GM21390 (cell line): Measurements from ENCODE around the gene PSMB11.
A peak's percentile ranks its signal among the peaks of the same experiment; 100 is the strongest.

Experiments
- ATAC-seq: cut with Tn5 transposase; IDR thresholded peaks from one replicate; pipeline ENCODE4 v1.9.1; 2021; ENCODE audit not compliant: unreplicated experiment

Gene PSMB11

GRCh38 chr14:23057757-23058653 is 16.0 kb downstream of the PSMB11 start:
- ATAC-seq, result no peak

- ATAC-seq, result no peak
These were observed 16.9 kb downstream of the PSMB11 start for GRCh38 chr14:23058654-23059504.

- ATAC-seq, result no peak
These were observed 18.7 kb downstream of the PSMB11 start for GRCh38 chr14:23060536-23061260.

- no peak for ATAC-seq
These were observed 20.0 kb downstream of the PSMB11 start for GRCh38 chr14:23062002-23062401.

GRCh38 chr14:23063601-23064000 is 21.6 kb downstream of the PSMB11 start:
- ATAC-seq, result no peak

GRCh38 chr14:23066368-23066767 is 24.4 kb downstream of the PSMB11 start:
- no peak for ATAC-seq

- no peak for ATAC-seq
These were observed 25.1 kb downstream of the PSMB11 start for GRCh38 chr14:23066855-23067744.

- no peak for ATAC-seq
These were observed 26.1 kb downstream of the PSMB11 start for GRCh38 chr14:23067847-23068788.

GRCh38 chr14:23068789-23069412 is 26.9 kb downstream of the PSMB11 start:
- ATAC-seq, result peak; percentile 59

- no peak for ATAC-seq
These were observed 27.4 kb downstream of the PSMB11 start for GRCh38 chr14:23069413-23069806.

- ATAC-seq, result no peak
These were observed 28.5 kb downstream of the PSMB11 start for GRCh38 chr14:23070262-23071129.

GRCh38 chr14:23071244-23071920 is 29.4 kb downstream of the PSMB11 start:
- peak; percentile 88 for ATAC-seq

- ATAC-seq, result no peak
These were observed 30.0 kb downstream of the PSMB11 start for GRCh38 chr14:23071921-23072539.

GRCh38 chr14:23074906-23075305 is 32.9 kb downstream of the PSMB11 start:
- ATAC-seq, result no peak

GRCh38 chr14:23076785-23077408 is 34.9 kb downstream of the PSMB11 start:
- ATAC-seq, result no peak

- ATAC-seq, result no peak
These were observed 36.0 kb downstream of the PSMB11 start for GRCh38 chr14:23077962-23078361.
